WI38 (cell line): Measurements from ENCODE around the gene TRIM8.
A peak's percentile ranks its signal among the peaks of the same experiment; 100 is the strongest.

Experiments
- H3K4me3 ChIP-seq: 2 replicates; pipeline ENCODE4 v1.5.1; 2011; ENCODE audit warnings: low read depth, mild to moderate bottlenecking, control low read depth, low read length
- CTCF ChIP-seq: IDR thresholded peaks from 2 replicates; pipeline ENCODE4 v1.5.1; 2012; ENCODE audit warnings: low read depth, mild to moderate bottlenecking, control low read depth, low read length

Gene TRIM8

GRCh38 chr10:102668326-102669107, 24.2 kb downstream of the TRIM8 start:
- H3K4me3 ChIP-seq, result no peak overlapping the region
- no peak for TF ChIP-seq CTCF

GRCh38 chr10:102669206-102670064, 25.2 kb downstream of the TRIM8 start:
- TF ChIP-seq CTCF, result peak; percentile 60
- H3K4me3 ChIP-seq, result no peak overlapping the region

- no peak overlapping the region for H3K4me3 ChIP-seq
- TF ChIP-seq CTCF, result no peak; the same call in none of the 2 replicates
Measured at GRCh38 chr10:102670065-102670670, 25.9 kb downstream of the TRIM8 start.

- H3K4me3 ChIP-seq, result no peak overlapping the region
- no peak for TF ChIP-seq CTCF
Measured at GRCh38 chr10:102670871-102671434, 26.7 kb downstream of the TRIM8 start.

- TF ChIP-seq CTCF, result no peak
- H3K4me3 ChIP-seq, result no peak overlapping the region; the same call in 1 of the 2 replicates
Measured at GRCh38 chr10:102673236-102673818, 29.0 kb downstream of the TRIM8 start.

- H3K4me3 ChIP-seq, result peak overlapping the region; percentile 44
- TF ChIP-seq CTCF, result no peak
Measured at GRCh38 chr10:102673819-102674511, 29.7 kb downstream of the TRIM8 start.
